GM12878 (cell line): ENCODE data around the gene TIPRL. TPM values are rescaled to one million over a fixed set of nuclear protein-coding genes. Genes with fewer than 3 reads are reported as not detected.

Source experiments
- ASH2L ChIP-seq: fragments of 300-600, 200-600 bp; sonication (generic); IDR thresholded peaks from 2 replicates; pipeline ENCODE4 v1.6.1; 2017; ENCODE audit warnings: low read depth, mild to moderate bottlenecking, borderline replicate concordance
- DPF2 ChIP-seq: fragments of 450-650 bp; IDR thresholded peaks from 2 replicates; pipeline ENCODE4 v1.6.1; 2017; ENCODE audit warnings: mild to moderate bottlenecking
- E2F8 ChIP-seq: fragments of 450-650 bp; IDR thresholded peaks from 2 replicates; pipeline ENCODE4 v1.6.1; 2018; ENCODE audit warnings: mild to moderate bottlenecking, low read depth, moderate library complexity; ENCODE audit not compliant: partially characterized antibody
- FOXK2 ChIP-seq: fragments of 450-650 bp; IDR thresholded peaks from 2 replicates; pipeline ENCODE4 v1.6.1; 2017; ENCODE audit warnings: mild to moderate bottlenecking, moderate library complexity
- HSF1 ChIP-seq: fragments of 150-350 bp; IDR thresholded peaks from 2 replicates; pipeline ENCODE4 v1.6.1; 2014; ENCODE audit warnings: mild to moderate bottlenecking, low read depth, low read length
- KDM1A ChIP-seq: fragments of 200-600 bp; sonication (generic); IDR thresholded peaks from 2 replicates; pipeline ENCODE4 v1.6.1; 2016; ENCODE audit warnings: borderline replicate concordance
- NFYA ChIP-seq: IDR thresholded peaks from 2 replicates; pipeline ENCODE4 v1.6.1; 2011; ENCODE audit warnings: low read depth, mild to moderate bottlenecking, low read length, improper control_type of control experiment, borderline replicate concordance
- NR2C2 ChIP-seq: IDR thresholded peaks from 2 replicates; pipeline ENCODE4 v1.6.1; 2011; ENCODE audit warnings: borderline replicate concordance, low read depth; ENCODE audit not compliant: control insufficient read depth, insufficient read length
- PAX5 ChIP-seq: IDR thresholded peaks from 2 replicates; pipeline ENCODE4 v1.6.1; 2011; ENCODE audit warnings: low read depth, low read length, borderline replicate concordance
- PKNOX1 ChIP-seq: fragments of 450-650 bp; IDR thresholded peaks from 2 replicates; pipeline ENCODE4 v1.6.1; 2016; ENCODE audit warnings: mild to moderate bottlenecking
- POLR2A ChIP-seq: IDR thresholded peaks from 2 replicates; pipeline ENCODE4 v1.6.1; 2011; ENCODE audit warnings: low read depth, mild to moderate bottlenecking, low read length
- RAD21 ChIP-seq: IDR thresholded peaks from 2 replicates; pipeline ENCODE4 v1.6.1; 2011; ENCODE audit warnings: mild to moderate bottlenecking, low read depth, low read length, moderate library complexity; ENCODE audit not compliant: insufficient read depth
- SIX5 ChIP-seq: IDR thresholded peaks from 2 replicates; pipeline ENCODE4 v1.6.1; 2011; ENCODE audit warnings: mild to moderate bottlenecking, low read depth, low read length, moderate library complexity; ENCODE audit not compliant: severe bottlenecking
- SP1 ChIP-seq: IDR thresholded peaks from one replicate; pipeline ENCODE4 v1.6.1; 2011; ENCODE audit warnings: low read depth, low read length
- STAT1 ChIP-seq: fragments of 450-650 bp; conservative IDR thresholded peaks from 2 replicates; pipeline ENCODE4 v1.6.1; 2014; ENCODE audit warnings: antibody characterized with exemption, mild to moderate bottlenecking
- TCF12 ChIP-seq: IDR thresholded peaks from 2 replicates; pipeline ENCODE4 v1.6.1; 2011; ENCODE audit warnings: low read depth, mild to moderate bottlenecking, low read length
- USF1 ChIP-seq: IDR thresholded peaks from 2 replicates; pipeline ENCODE4 v1.6.1; 2011; ENCODE audit warnings: borderline replicate concordance, low read depth, mild to moderate bottlenecking, moderate library complexity, mixed read lengths, low read length; ENCODE audit not compliant: insufficient read depth; ENCODE audit errors: extremely low read length
- ZBTB40 ChIP-seq: fragments of 450-650 bp; IDR thresholded peaks from 2 replicates; pipeline ENCODE4 v1.6.1; 2016; ENCODE audit warnings: mild to moderate bottlenecking, moderate library complexity, borderline replicate concordance
- ZNF24 ChIP-seq: fragments of 450-650 bp; IDR thresholded peaks from 2 replicates; pipeline ENCODE4 v1.6.1; 2017; ENCODE audit warnings: antibody characterized with exemption, mild to moderate bottlenecking
- ZSCAN29 ChIP-seq: fragments of 450-650 bp; IDR thresholded peaks from 2 replicates; pipeline ENCODE4 v1.6.1; 2017; ENCODE audit warnings: mild to moderate bottlenecking, moderate library complexity
- polyA plus RNA-seq, 11 experiments: library from polyadenylated mRNA; depleted of rRNA in 4 of 11; unstranded in 6 of 11; stranded (reverse) in 5 of 11; fragments of >200 nt; fragmentation: Nextera tagmentation in 4 of 11; fragmentation: Illumina TruSeq in 1 of 11; extraction: Ambion mirVana in 4 of 11; extraction: Trizol in 1 of 11; gene quantifications; 1 replicate in 1 of 11; 2 replicates in 10 of 11; pipeline versions ENCODE4 v1.2.1 to v1.2.3, GENCODE V29; 2011 to 2016; ENCODE audit warnings: inconsistent platforms in 2 of 11, missing spikeins in 2 of 11, low read depth in 1 of 11
- total RNA-seq, 4 experiments: library from RNA; depleted of rRNA in 3 of 4; stranded (reverse); fragments of >200 nt in 3 of 4; fragmentation: Illumina TruSeq in 1 of 4; extraction: Trizol in 1 of 4; gene quantifications; 2 replicates each; pipeline versions ENCODE4 v1.2.1 to v1.2.3, GENCODE V29; 2013 to 2021

The TIPRL gene
- total and polyA plus RNA-seq, 10 of the 15 experiments (the other 5 are each of a cell fraction or from before 2014, with no cell fraction given) = 36.4 to 72.1 (median 49.9) TPM

GRCh38 chr1:168225476-168226190 is 46.9 kb downstream of the TIPRL start, which contains the start of gene SFT2D2 (continued):
- TF ChIP-seq ZBTB40 = no peak; the same call in 1 of the 2 replicates
- TF ChIP-seq E2F8 = no peak
- no peak for TF ChIP-seq SIX5
- no peak for TF ChIP-seq FOXK2
- TF ChIP-seq PKNOX1 = no peak
- TF ChIP-seq ZSCAN29 = no peak
- TF ChIP-seq ASH2L = no peak
- peak; percentile 43 for TF ChIP-seq USF1
- peak; percentile 73; the same call in 1 of the 2 replicates for TF ChIP-seq TCF12
- no peak for TF ChIP-seq PAX5
- no peak for TF ChIP-seq RAD21
- TF ChIP-seq POLR2A = peak; percentile 94
- no peak for TF ChIP-seq KDM1A
- TF ChIP-seq ZNF24 = 0 out of 2 replicates have a peak, but pooled peaks have one; percentile 23
- TF ChIP-seq NR2C2 = no peak
- TF ChIP-seq DPF2 = peak; percentile 79
- no peak for TF ChIP-seq STAT1
- TF ChIP-seq HSF1 = no peak
- TF ChIP-seq SP1 = no peak
- TF ChIP-seq NFYA = no peak
